D341Med (cell line): ENCODE results near the gene XYLT2.
A peak's percentile ranks its signal among the peaks of the same experiment; 100 is the strongest.
"Not testable (repeated sequence)": the region's sequence is repeated elsewhere in the genome, so short reads cannot be mapped to it uniquely, and the experiment has no call there.

ENCODE experiments used
- DNase-seq: peaks from one replicate; pipeline ENCODE4 v3.0.0; 2012; ENCODE audit warnings: low spot score

The XYLT2 gene

DNA sequence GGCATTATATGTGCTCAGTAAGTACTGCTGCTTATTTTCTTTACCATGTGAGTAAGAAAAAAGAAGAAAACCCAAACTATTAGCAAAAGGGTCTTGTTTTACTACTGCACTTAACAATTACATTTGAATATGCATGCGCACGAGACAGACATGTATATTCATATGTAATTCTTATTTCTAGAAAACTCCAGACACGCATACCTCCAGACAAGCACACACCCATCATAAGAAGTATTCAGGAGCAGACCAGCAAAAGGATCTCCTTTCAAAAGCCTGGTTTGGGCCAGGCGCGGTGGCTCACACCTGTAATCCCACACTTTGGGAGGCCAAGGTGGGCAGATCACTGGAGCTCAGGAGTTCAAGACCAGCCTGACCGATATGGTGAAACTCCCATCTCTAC lies 43.6 kb downstream of the XYLT2 start:
- DNase-seq = no peak

DNA sequence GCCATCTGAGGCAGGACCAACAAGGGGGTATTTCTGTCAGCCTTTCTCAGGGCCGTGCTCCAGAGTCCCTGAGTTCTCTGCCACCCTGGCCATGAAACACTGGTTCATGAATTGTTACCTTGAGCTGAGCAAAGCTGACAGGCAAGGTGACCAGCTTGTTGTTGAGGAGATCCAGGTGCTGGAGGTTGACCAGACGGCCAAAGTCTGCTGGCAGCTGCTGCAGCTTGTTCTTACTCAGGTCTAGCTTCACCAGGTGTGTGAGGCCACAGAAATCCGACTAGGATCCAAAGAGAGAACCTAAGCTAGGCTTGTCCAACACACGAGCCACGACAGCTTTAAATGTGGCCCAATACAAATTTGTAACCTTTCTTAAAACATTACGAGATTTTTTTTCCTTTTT lies 46.7 kb downstream of the XYLT2 start:
- DNase-seq = no peak

DNA sequence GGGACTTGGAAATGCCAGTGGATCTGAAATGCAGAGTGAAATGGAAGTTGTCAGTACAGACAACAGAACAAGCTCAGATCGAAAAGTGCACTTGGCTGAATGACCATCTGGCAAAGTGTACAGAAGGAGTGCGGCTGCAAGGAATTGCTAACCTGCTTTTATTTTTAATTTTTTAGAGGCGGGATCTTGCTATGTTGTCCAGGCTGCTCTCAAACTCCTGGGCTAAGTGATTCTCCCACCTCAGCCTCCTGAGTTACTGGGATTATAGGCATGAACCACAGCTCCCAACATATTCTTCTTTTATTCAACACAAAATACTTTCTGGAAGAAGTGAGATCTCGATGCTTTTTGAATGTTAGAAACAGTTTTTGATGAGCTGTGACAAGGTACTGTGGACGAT lies 47.8 kb downstream of the XYLT2 start:
- DNase-seq = no peak

DNA sequence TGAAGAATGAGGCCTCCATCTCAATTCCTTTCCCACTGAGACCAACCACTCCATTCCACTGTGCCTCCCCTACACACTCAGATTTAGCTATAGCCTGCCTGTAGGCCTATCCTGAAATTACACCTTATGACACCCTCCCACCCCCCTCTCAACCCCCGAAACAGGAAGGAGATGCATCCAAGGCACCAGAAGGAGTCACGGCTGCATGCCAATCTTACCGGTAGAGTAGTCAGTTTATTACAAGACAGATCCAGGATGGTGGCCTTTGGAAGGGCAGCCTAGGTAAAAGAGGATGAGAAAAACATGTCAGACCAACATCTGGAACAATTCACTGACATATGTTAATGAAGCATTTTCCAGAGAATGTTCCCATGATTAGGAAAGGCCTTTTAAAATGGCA lies 48.8 kb downstream of the XYLT2 start:
- DNase-seq = no peak

DNA sequence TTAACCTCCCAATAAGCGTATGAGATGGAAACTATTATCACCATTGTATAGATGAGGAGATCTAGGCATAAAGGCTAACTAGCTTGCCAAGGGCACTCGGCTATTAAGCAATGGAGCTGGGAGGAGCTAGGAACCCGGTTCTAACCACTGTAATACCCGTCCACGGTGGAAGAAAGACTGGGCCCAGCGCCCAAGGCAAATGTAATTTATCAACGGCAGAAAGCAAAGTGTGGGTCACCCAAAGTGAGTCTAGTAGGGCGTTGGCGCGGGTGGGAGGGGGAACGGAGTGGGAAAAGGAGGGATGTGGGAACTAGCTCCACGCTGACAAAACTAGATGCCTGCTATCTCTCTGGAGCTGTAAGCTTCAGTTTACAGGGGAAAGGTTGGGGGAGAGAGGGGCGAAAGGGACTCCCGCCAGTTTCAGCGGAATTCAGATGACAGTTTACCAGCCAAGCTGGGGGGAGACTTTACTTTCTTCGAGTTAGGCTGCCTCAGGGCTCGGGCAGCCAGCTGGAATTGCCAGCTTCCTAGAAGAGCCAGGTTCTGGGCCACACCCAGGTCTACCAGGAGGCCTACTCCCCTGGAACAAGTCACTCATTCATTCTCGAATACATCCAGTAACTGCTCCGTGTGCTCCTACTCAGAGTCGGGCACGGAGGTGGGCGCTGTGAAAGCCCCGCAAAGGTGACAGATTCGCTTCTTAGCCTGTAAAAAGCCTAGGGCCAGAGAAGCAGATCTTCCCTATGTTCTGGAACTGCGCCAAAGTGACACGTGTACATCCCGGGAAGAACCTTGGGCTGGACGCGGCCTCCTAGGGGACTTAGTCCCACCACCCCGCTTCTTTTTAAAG lies 50.6 kb downstream of the XYLT2 start:
- peak; percentile 56 for DNase-seq

DNA sequence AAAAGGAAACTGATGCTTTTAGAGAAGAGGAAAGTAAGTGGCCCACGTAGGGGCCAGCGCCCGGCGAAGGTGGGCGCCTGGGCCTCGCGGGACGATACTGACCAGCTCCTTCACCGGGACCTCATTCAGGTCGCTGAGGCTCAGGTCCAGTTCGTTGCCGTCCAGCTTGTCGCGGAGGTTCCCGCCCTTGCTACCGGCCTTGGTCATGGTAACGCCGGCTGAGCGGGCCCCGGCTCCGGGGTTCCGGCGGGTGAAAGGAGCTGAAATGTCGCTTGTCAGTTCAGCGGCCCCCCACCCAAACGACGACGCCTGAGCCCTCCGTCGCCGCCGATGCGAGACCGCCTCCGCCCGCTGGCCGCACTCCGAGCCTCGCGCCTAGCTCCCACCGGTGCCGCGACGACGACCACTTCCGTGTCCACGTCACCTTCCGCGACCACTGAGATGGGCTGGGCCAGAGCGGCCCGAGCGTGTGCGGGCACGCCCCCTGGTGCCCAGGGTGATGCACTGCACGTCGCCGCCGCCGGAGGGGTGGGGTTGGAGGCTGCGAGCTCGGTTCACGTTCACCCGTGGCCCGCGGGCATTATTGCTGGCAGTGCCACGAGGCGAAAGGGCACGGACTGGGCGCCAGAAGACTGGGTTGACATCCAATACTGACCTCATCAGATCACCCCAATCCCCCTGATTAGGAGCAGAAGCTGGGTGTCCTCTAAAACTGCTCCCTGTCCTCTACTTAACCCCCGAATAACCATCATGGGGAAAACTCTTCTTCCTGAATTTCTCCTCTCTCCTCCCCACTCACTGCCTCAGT lies 51.4 kb downstream of the XYLT2 start, which contains the start of gene LRRC59:
Gene LRRC59, minus strand, starts transcription at position 413 of the 808 bp plus-strand sequence. Its CDS starts 206 bp downstream, at position 207.
- peak; percentile 99 for DNase-seq

DNA sequence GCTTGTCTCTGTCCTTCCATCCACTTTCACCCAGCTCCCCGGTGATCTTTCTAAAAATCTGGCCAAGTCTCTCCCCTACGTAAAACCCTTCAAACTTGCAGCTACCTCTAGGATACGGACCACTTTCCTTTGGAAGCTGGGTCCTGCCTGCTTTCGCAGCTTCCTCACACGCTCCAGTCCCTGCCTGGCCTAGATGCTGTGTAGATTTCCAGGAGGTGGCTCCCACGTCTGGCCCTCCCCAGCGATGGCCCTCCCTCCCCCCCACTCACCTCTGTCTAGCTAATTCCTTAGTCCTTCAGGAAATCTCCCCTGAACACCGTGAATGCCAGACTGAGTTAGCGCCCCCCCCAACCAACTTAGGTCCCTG lies 52.0 kb downstream of the XYLT2 start:
- DNase-seq = peak; percentile 48

DNA sequence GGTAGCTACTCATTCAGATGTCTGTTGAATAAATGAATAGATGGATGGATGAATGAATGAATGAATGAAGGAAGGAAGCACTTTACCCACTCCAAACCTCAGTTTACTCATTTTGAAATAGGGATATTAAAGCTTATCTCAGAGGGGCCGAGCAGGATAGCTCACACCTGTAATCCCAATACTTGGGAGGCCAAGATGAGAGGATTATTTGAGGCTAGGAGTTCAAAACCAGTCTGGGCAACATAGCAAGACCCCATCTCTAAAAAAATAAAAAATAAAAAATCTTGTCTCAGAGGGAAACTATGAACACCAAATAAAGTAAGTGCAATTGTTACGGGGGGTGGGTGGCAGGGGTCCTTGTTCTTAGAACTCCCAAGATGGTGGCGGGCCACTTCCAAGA lies 52.7 kb downstream of the XYLT2 start:
- not testable (repeated sequence) for DNase-seq

DNA sequence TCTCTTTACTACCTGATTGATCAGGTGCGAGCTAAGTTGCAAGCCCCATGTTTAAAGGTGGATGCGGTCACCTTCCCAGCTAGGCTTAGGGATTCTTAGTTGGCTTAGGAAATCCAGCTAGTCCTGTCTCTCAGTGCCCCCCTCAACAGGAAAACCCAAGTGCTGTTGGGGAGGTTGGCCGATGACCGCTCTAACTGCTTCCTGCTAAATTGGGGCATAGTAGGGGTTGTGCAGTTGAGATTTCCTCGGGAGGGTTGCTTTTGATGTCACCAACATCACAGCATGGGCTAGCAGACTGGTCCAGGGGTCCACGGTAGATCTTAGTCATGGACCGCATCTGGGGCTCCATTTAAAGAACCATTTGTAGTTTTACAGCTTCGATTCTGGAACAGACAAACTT lies 53.7 kb downstream of the XYLT2 start:
- not testable (repeated sequence) for DNase-seq

DNA sequence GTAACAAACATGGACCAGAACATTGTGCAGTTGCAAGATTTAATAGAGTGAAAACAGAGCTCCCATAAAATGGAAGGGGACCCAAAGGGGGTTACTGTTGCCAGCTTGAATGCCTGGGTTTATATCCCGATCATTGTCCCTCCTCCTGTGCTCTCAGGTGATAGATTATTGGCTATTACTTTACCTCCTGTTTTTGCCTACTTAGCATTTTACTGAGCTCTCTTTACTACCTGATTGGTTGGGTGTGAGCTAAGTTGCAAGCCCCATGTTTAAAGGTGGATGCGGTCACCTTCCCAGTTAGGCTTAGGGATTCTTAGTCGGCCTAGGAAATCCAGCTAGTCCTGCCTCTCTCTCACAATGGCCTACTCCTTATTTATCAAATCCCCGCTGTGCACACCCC lies 59.4 kb downstream of the XYLT2 start:
- DNase-seq = not testable (repeated sequence)

DNA sequence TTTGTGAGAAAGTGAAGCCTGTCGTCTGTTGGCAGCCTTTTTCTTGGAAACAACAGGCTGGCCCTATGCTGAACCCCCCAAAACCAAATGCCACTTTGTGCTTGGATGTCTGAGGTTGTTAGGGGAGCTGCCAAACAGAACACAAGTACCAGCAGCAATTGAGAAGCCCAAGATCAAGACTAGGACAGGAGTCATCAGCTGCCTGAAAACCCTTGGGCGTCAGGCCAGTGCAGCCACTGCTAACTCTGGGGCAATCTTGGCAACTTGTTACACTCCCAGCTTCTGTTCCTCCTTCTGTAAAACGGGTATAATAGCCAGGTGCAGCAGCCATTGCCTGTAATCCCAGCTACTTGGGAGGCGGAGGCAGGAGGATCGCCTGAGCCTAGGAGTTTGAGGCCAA lies 60.7 kb downstream of the XYLT2 start:
- no peak for DNase-seq

DNA sequence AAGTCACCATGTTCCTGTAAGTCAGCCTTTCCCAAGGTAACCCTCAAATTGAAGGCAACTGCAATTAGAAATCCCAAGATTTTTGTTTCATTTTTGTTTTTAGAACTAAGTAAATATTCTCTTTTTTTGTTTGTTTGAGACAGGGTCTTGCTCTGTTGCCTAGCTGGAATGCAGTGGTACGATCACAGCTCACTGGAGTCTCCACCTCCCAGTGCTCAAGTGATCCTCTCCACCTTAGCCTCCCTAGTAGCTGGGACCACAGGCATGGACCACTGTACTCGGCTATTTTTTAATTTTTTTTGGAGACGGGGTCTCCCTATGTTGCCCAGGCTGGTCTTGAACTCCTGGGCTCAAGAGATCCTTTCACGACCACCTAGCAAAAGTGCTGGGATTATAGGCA lies 62.0 kb downstream of the XYLT2 start:
- DNase-seq = no peak
